Gastrocnemius medialis (tissue), 4 donors: ENCODE data around the gene SRPK2. TPM values are rescaled to one million over a fixed set of nuclear protein-coding genes. Genes with fewer than 3 reads are reported as not detected.
A peak's percentile ranks its signal among the peaks of the same experiment; 100 is the strongest.

Source experiments
- ATAC-seq, 2 donors: fragments of 150-250 bp; one replicate each; pipeline ENCODE4 v1.9.1; 2016
- DNase-seq, 2 donors: peaks; one replicate each; pipeline ENCODE4 v3.0.0-alpha.2; 2019
- H3K27ac ChIP-seq, 4 donors: fragments of 200-600 bp; sonication (generic); 1 replicate in 1 of 4; 2 replicates in 3 of 4; pipeline ENCODE4 v1.5.1; 2016 to 2018; ENCODE audit warnings: mild to moderate bottlenecking in 2 of 4, moderate library complexity in 1 of 4
- H3K27me3 ChIP-seq, 3 donors: fragments of 200-600 bp; sonication (generic) in 2 of 3; 1 replicate in 1 of 3; 2 replicates in 2 of 3; pipeline versions ENCODE4 v1.5.1 to v1.6.0; 2016 to 2019; ENCODE audit warnings: mild to moderate bottlenecking in 1 of 3, moderate library complexity in 1 of 3
- H3K36me3 ChIP-seq, 2 donors: fragments of 200-600 bp; sonication (generic) in 1 of 2; one replicate each; pipeline ENCODE4 v1.5.1; 2017 to 2018
- H3K4me1 ChIP-seq, 2 donors: fragments of 200-600 bp; sonication (generic) in 1 of 2; one replicate each; pipeline ENCODE4 v1.5.1; 2016 to 2017; ENCODE audit warnings: mild to moderate bottlenecking in 2 of 2
- H3K4me3 ChIP-seq, 4 donors: fragments of 200-600 bp; sonication (generic) in 3 of 4; 1 replicate in 1 of 4; 2 replicates in 3 of 4; pipeline ENCODE4 v1.5.1; 2016 to 2019; ENCODE audit warnings: mild to moderate bottlenecking in 2 of 4
- H3K9me3 ChIP-seq, 3 donors: fragments of 200-600 bp; sonication (generic) in 2 of 3; 1 replicate in 1 of 3; 2 replicates in 2 of 3; pipeline ENCODE4 v1.5.1; 2016 to 2019
- CTCF ChIP-seq, 5 experiments: fragments of 450-650 bp in 3 of 5; fragments of 200-600 bp in 2 of 5; sonication (generic) in 2 of 5; IDR thresholded peaks in 4 of 5; conservative IDR thresholded peaks in 1 of 5; 1 replicate in 4 of 5; 2 replicates in 1 of 5; pipeline ENCODE4 v1.5.1; 2016 to 2019; ENCODE audit warnings: antibody characterized with exemption in 5 of 5, mild to moderate bottlenecking in 3 of 5, moderate library complexity in 3 of 5
- POLR2A ChIP-seq, 2 donors: fragments of 450-650 bp; IDR thresholded peaks; one replicate each; pipeline ENCODE4 v1.6.1; 2017; ENCODE audit warnings: antibody characterized with exemption in 2 of 2, mild to moderate bottlenecking in 2 of 2, moderate library complexity in 2 of 2
- in situ Hi-C, 4 donors: fragments of 200-750 bp; cut with MboI; loops; one replicate each; pipeline versions ENCODE4 v1.15.0 to v1.8.0; 2017; ENCODE audit warnings: low sequenced_read_pairs in 4 of 4
- intact Hi-C: fragments of 100-400 bp; cut with DNase I; formaldehyde crosslinking; loops from one replicate; pipeline ENCODE4 v1.15.1; 2023; ENCODE audit warnings: low total_unique reads
- total RNA-seq, 4 donors: library from RNA; depleted of rRNA; stranded (reverse); fragments of >200 nt; gene quantifications; one replicate each; pipeline versions ENCODE4 v1.1.0 to v1.2.3, GENCODE V29; 2016

The SRPK2 gene
- total RNA-seq, 4 donors from 2014 or later, result 18.1 to 49.0 (median 21.3) TPM

- intact Hi-C loops, result no loop called here
Measured at GRCh38 chr7:105245398-105246114, 143.2 kb downstream of the SRPK2 start.

GRCh38 chr7:105244594-105244993 lies 144.1 kb downstream of the SRPK2 start:
- in situ Hi-C loops (no loop called here), intact Hi-C loops (no loop called here)
- Histone ChIP-seq H3K27me3 (no peaks in the 10 kb centered on the region), H3K4me3 (peak overlapping the region in 1 of 4 donors; percentile 20), H3K9me3 (no peaks in the 10 kb centered on the region), H3K36me3 (no peaks in the 10 kb centered on the region), H3K4me1 (peaks cover 35 to 54% of the 10 kb centered on the region in 2 donors), H3K27ac (peak overlapping the region in 3 of 4 donors; percentile 46 to 61 (median 48))
- DNase-seq (no peak), ATAC-seq (peak in 1 of 2 donors; percentile 38)
- TF ChIP-seq POLR2A (IDR thresholded peaks at IDR 0.05), result no peak
- TF ChIP-seq CTCF (IDR thresholded peaks at IDR 0.05 in 4 of 5, conservative IDR thresholded peaks at IDR 0.05 in 1 of 5), result no peak

More at GRCh38 chr7:105245398-105246114, 143.2 kb downstream of the SRPK2 start:
- Histone ChIP-seq H3K9me3 (no peaks in the 10 kb centered on the region), H3K27me3 (no peaks in the 10 kb centered on the region), H3K36me3 (no peaks in the 10 kb centered on the region), H3K27ac (peak overlapping the region; percentile 16 to 61 (median 53)), H3K4me1 (peaks cover 30 to 54% of the 10 kb centered on the region in 2 donors), H3K4me3 (no peak overlapping the region)
- ATAC-seq, result no peak
- TF ChIP-seq CTCF (IDR thresholded peaks at IDR 0.05 in 4 of 5, conservative IDR thresholded peaks at IDR 0.05 in 1 of 5) (no peak), POLR2A (IDR thresholded peaks at IDR 0.05) (no peak)
- in situ Hi-C loops, result no loop called here
- DNase-seq, result no peak

- no peak for TF ChIP-seq POLR2A (IDR thresholded peaks at IDR 0.05)
- TF ChIP-seq CTCF (IDR thresholded peaks at IDR 0.05 in 4 of 5, conservative IDR thresholded peaks at IDR 0.05 in 1 of 5), result no peak
- no peak for ATAC-seq
- intact Hi-C loops (no loop called here), in situ Hi-C loops (no loop called here)
- no peaks in the 10 kb centered on the region for H3K27me3 ChIP-seq
- DNase-seq, result no peak
- H3K27ac ChIP-seq, result no peak overlapping the region
- no peak overlapping the region for H3K4me3 ChIP-seq
- no peaks in the 10 kb centered on the region for H3K9me3 ChIP-seq
- peaks cover 46 to 67% of the 10 kb centered on the region in 2 donors for H3K4me1 ChIP-seq
- H3K36me3 ChIP-seq, result no peaks in the 10 kb centered on the region
Measured at GRCh38 chr7:105241198-105241597, 147.5 kb downstream of the SRPK2 start.

- in situ Hi-C loops, result no loop called here
- Histone ChIP-seq H3K36me3 (no peaks in the 10 kb centered on the region), H3K9me3 (no peaks in the 10 kb centered on the region), H3K4me1 (peaks cover 38 to 48% of the 10 kb centered on the region in 2 donors), H3K27me3 (no peaks in the 10 kb centered on the region), H3K27ac (peak overlapping the region in 1 of 4 donors; percentile 28), H3K4me3 (no peak overlapping the region)
- ATAC-seq (peak; percentile 36 to 49), DNase-seq (no peak)
- intact Hi-C loops, result loop anchor here (5.0 kb wide), 1 partner anchor 59 kb away; no protein-coding TSS in a partner anchor
- TF ChIP-seq CTCF (IDR thresholded peaks at IDR 0.05 in 4 of 5, conservative IDR thresholded peaks at IDR 0.05 in 1 of 5) (no peak), POLR2A (IDR thresholded peaks at IDR 0.05) (no peak)
Measured at GRCh38 chr7:105238198-105238765, 150.4 kb downstream of the SRPK2 start.
